OCI-LY7 (cell line): ENCODE results near the gene GBGT1.

Experiments
- CTCF ChIP-seq: fragments of 200-600 bp; sonication (generic); conservative IDR thresholded peaks from 2 replicates; pipeline ENCODE4 v1.5.1; 2014; ENCODE audit warnings: mild to moderate bottlenecking, antibody characterized with exemption, low read length, moderate library complexity, mixed read lengths
- EZH2phosphoT487 ChIP-seq: fragments of 200-600 bp; sonication (generic); IDR thresholded peaks from 2 replicates; pipeline ENCODE4 v1.6.1; 2018; ENCODE audit warnings: low read depth, borderline replicate concordance, mild to moderate bottlenecking, mixed run types, antibody characterized with exemption, low read length, moderate library complexity, mixed read lengths

- TF ChIP-seq CTCF (no peak), EZH2phosphoT487 (no peak)
Observed at GRCh38 chr9:133154097-133154989, 9.4 kb downstream of the GBGT1 start.
